Measurements from ENCODE around the gene BBS9. TPM values are rescaled to one million over a fixed set of nuclear protein-coding genes. Genes with fewer than 3 reads are reported as not detected.
"Not testable (repeated sequence)": the region's sequence is repeated elsewhere in the genome, so short reads cannot be mapped to it uniquely, and the experiment has no call there.

The BBS9 gene
- polyA plus RNA-seq, 2 donors: 2.6 to 3.7 TPM

GRCh38 chr7:33250421-33250871 is 121.1 kb downstream of the BBS9 start:
- no peak overlapping the region for H3K4me3 ChIP-seq (ENCODE audit: low read depth in 1 of 2, low read length in 2 of 2)
- H3K27ac ChIP-seq (ENCODE audit: low read depth in 2 of 2, low read length in 1 of 2): no peak overlapping the region
- H3K36me3 ChIP-seq (ENCODE audit: control insufficient read depth in 2 of 2, insufficient read depth in 2 of 2, low read length in 1 of 2): no peaks in the 10 kb centered on the region
- no peaks in the 10 kb centered on the region for H3K9me3 ChIP-seq (ENCODE audit: control insufficient read depth in 2 of 2, insufficient read depth in 1 of 2, low read depth in 1 of 2, low read length in 1 of 2)
- no peaks in the 10 kb centered on the region for H3K4me1 ChIP-seq (ENCODE audit: control insufficient read depth in 2 of 2, insufficient read depth in 2 of 2, low read length in 1 of 2)
- H3K27me3 ChIP-seq (ENCODE audit: control insufficient read depth in 1 of 2, insufficient read depth in 2 of 2, low read length in 2 of 2): no peaks in the 10 kb centered on the region

- Histone ChIP-seq H3K27ac (ENCODE audit: low read depth in 2 of 2, low read length in 1 of 2) (no peak overlapping the region), H3K9me3 (ENCODE audit: control insufficient read depth in 2 of 2, insufficient read depth in 1 of 2, low read depth in 1 of 2, low read length in 1 of 2) (no peaks in the 10 kb centered on the region), H3K4me3 (ENCODE audit: low read depth in 1 of 2, low read length in 2 of 2) (no peak overlapping the region), H3K4me1 (ENCODE audit: control insufficient read depth in 2 of 2, insufficient read depth in 2 of 2, low read length in 1 of 2) (no peaks in the 10 kb centered on the region), H3K27me3 (ENCODE audit: control insufficient read depth in 1 of 2, insufficient read depth in 2 of 2, low read length in 2 of 2) (no peaks in the 10 kb centered on the region), H3K36me3 (ENCODE audit: control insufficient read depth in 2 of 2, insufficient read depth in 2 of 2, low read length in 1 of 2) (no peaks in the 10 kb centered on the region)
Measured at GRCh38 chr7:33251301-33251700, 121.9 kb downstream of the BBS9 start.

GRCh38 chr7:33258491-33258951 is 129.2 kb downstream of the BBS9 start:
- no peaks in the 10 kb centered on the region for H3K36me3 ChIP-seq (ENCODE audit: control insufficient read depth in 2 of 2, insufficient read depth in 2 of 2, low read length in 1 of 2)
- no peak overlapping the region for H3K27ac ChIP-seq (ENCODE audit: low read depth in 2 of 2, low read length in 1 of 2)
- H3K4me1 ChIP-seq (ENCODE audit: control insufficient read depth in 2 of 2, insufficient read depth in 2 of 2, low read length in 1 of 2): no peaks in the 10 kb centered on the region
- no peaks in the 10 kb centered on the region for H3K27me3 ChIP-seq (ENCODE audit: control insufficient read depth in 1 of 2, insufficient read depth in 2 of 2, low read length in 2 of 2)
- no peaks in the 10 kb centered on the region for H3K9me3 ChIP-seq (ENCODE audit: control insufficient read depth in 2 of 2, insufficient read depth in 1 of 2, low read depth in 1 of 2, low read length in 1 of 2)
- H3K4me3 ChIP-seq (ENCODE audit: low read depth in 1 of 2, low read length in 2 of 2): no peak overlapping the region

GRCh38 chr7:33261585-33261984 is 132.2 kb downstream of the BBS9 start:
- Histone ChIP-seq H3K4me1 (ENCODE audit: control insufficient read depth in 2 of 2, insufficient read depth in 2 of 2, low read length in 1 of 2) (no peaks in the 10 kb centered on the region), H3K9me3 (ENCODE audit: control insufficient read depth in 2 of 2, insufficient read depth in 1 of 2, low read depth in 1 of 2, low read length in 1 of 2) (no peaks in the 10 kb centered on the region), H3K27me3 (ENCODE audit: control insufficient read depth in 1 of 2, insufficient read depth in 2 of 2, low read length in 2 of 2) (no peaks in the 10 kb centered on the region), H3K36me3 (ENCODE audit: control insufficient read depth in 2 of 2, insufficient read depth in 2 of 2, low read length in 1 of 2) (no peaks in the 10 kb centered on the region), H3K27ac (ENCODE audit: low read depth in 2 of 2, low read length in 1 of 2) (no peak overlapping the region), H3K4me3 (ENCODE audit: low read depth in 1 of 2, low read length in 2 of 2) (no peak overlapping the region)
- WGBS, 2 donors: 75 to 77% methylated on average over 3 of the region's 3 CpGs

- H3K4me1 ChIP-seq (ENCODE audit: control insufficient read depth in 2 of 2, insufficient read depth in 2 of 2, low read length in 1 of 2): no peaks in the 10 kb centered on the region
- 92 to 95% methylated on average over 3 of the region's 3 CpGs for WGBS, 2 donors
- no peaks in the 10 kb centered on the region for H3K9me3 ChIP-seq (ENCODE audit: control insufficient read depth in 2 of 2, insufficient read depth in 1 of 2, low read depth in 1 of 2, low read length in 1 of 2)
- H3K36me3 ChIP-seq (ENCODE audit: control insufficient read depth in 2 of 2, insufficient read depth in 2 of 2, low read length in 1 of 2): no peaks in the 10 kb centered on the region
- H3K27me3 ChIP-seq (ENCODE audit: control insufficient read depth in 1 of 2, insufficient read depth in 2 of 2, low read length in 2 of 2): no peaks in the 10 kb centered on the region
- H3K4me3 ChIP-seq (ENCODE audit: low read depth in 1 of 2, low read length in 2 of 2): no peak overlapping the region
- no peak overlapping the region for H3K27ac ChIP-seq (ENCODE audit: low read depth in 2 of 2, low read length in 1 of 2)
Measured at GRCh38 chr7:33262476-33262875, 133.1 kb downstream of the BBS9 start.

- WGBS, 2 donors: 96% methylated on average over 4 of the region's 4 CpGs
- not testable (repeated sequence) for H3K4me1 ChIP-seq (ENCODE audit: control insufficient read depth in 2 of 2, insufficient read depth in 2 of 2, low read length in 1 of 2); H3K27me3 ChIP-seq (ENCODE audit: control insufficient read depth in 1 of 2, insufficient read depth in 2 of 2, low read length in 2 of 2); H3K9me3 ChIP-seq (ENCODE audit: control insufficient read depth in 2 of 2, insufficient read depth in 1 of 2, low read depth in 1 of 2, low read length in 1 of 2); H3K36me3 ChIP-seq (ENCODE audit: control insufficient read depth in 2 of 2, insufficient read depth in 2 of 2, low read length in 1 of 2); H3K27ac ChIP-seq (ENCODE audit: low read depth in 2 of 2, low read length in 1 of 2); H3K4me3 ChIP-seq (ENCODE audit: low read depth in 1 of 2, low read length in 2 of 2)
Measured at GRCh38 chr7:33271839-33272371, 142.5 kb downstream of the BBS9 start.

GRCh38 chr7:33273356-33273755 is 144.0 kb downstream of the BBS9 start:
- Histone ChIP-seq H3K4me1 (ENCODE audit: control insufficient read depth in 2 of 2, insufficient read depth in 2 of 2, low read length in 1 of 2) (no peaks in the 10 kb centered on the region), H3K27ac (ENCODE audit: low read depth in 2 of 2, low read length in 1 of 2) (no peak overlapping the region), H3K9me3 (ENCODE audit: control insufficient read depth in 2 of 2, insufficient read depth in 1 of 2, low read depth in 1 of 2, low read length in 1 of 2) (peaks cover 0 to 3% of the 10 kb centered on the region in 2 donors), H3K4me3 (ENCODE audit: low read depth in 1 of 2, low read length in 2 of 2) (no peak overlapping the region), H3K36me3 (ENCODE audit: control insufficient read depth in 2 of 2, insufficient read depth in 2 of 2, low read length in 1 of 2) (peaks cover 0 to 3% of the 10 kb centered on the region in 2 donors), H3K27me3 (ENCODE audit: control insufficient read depth in 1 of 2, insufficient read depth in 2 of 2, low read length in 2 of 2) (no peaks in the 10 kb centered on the region)
- 95 to 99% methylated on average over 2 of the region's 2 CpGs for WGBS, 2 donors

GRCh38 chr7:33276325-33276724 is 147.0 kb downstream of the BBS9 start:
- WGBS, 2 donors: 93 to 95% methylated on average over 3 of the region's 3 CpGs
- Histone ChIP-seq H3K36me3 (ENCODE audit: control insufficient read depth in 2 of 2, insufficient read depth in 2 of 2, low read length in 1 of 2) (peaks cover 0 to 3% of the 10 kb centered on the region in 2 donors), H3K9me3 (ENCODE audit: control insufficient read depth in 2 of 2, insufficient read depth in 1 of 2, low read depth in 1 of 2, low read length in 1 of 2) (peaks cover 0 to 3% of the 10 kb centered on the region in 2 donors), H3K4me1 (ENCODE audit: control insufficient read depth in 2 of 2, insufficient read depth in 2 of 2, low read length in 1 of 2) (no peaks in the 10 kb centered on the region), H3K27me3 (ENCODE audit: control insufficient read depth in 1 of 2, insufficient read depth in 2 of 2, low read length in 2 of 2) (no peaks in the 10 kb centered on the region), H3K27ac (ENCODE audit: low read depth in 2 of 2, low read length in 1 of 2) (no peak overlapping the region), H3K4me3 (ENCODE audit: low read depth in 1 of 2, low read length in 2 of 2) (no peak overlapping the region)

- no peak overlapping the region for H3K4me3 ChIP-seq (ENCODE audit: low read depth in 1 of 2, low read length in 2 of 2)
- peaks cover 0 to 3% of the 10 kb centered on the region in 2 donors for H3K36me3 ChIP-seq (ENCODE audit: control insufficient read depth in 2 of 2, insufficient read depth in 2 of 2, low read length in 1 of 2)
- 92 to 96% methylated on average over 2 of the region's 2 CpGs for WGBS, 2 donors
- no peaks in the 10 kb centered on the region for H3K4me1 ChIP-seq (ENCODE audit: control insufficient read depth in 2 of 2, insufficient read depth in 2 of 2, low read length in 1 of 2)
- H3K27me3 ChIP-seq (ENCODE audit: control insufficient read depth in 1 of 2, insufficient read depth in 2 of 2, low read length in 2 of 2): no peaks in the 10 kb centered on the region
- H3K9me3 ChIP-seq (ENCODE audit: control insufficient read depth in 2 of 2, insufficient read depth in 1 of 2, low read depth in 1 of 2, low read length in 1 of 2): peaks cover 0 to 3% of the 10 kb centered on the region in 2 donors
- no peak overlapping the region for H3K27ac ChIP-seq (ENCODE audit: low read depth in 2 of 2, low read length in 1 of 2)
Measured at GRCh38 chr7:33276729-33277128, 147.4 kb downstream of the BBS9 start.

GRCh38 chr7:33278095-33278494 is 148.7 kb downstream of the BBS9 start:
- no peaks in the 10 kb centered on the region for H3K27me3 ChIP-seq (ENCODE audit: control insufficient read depth in 1 of 2, insufficient read depth in 2 of 2, low read length in 2 of 2)
- WGBS, 2 donors: 96 to 98% methylated on average over 3 of the region's 3 CpGs
- no peak overlapping the region for H3K27ac ChIP-seq (ENCODE audit: low read depth in 2 of 2, low read length in 1 of 2)
- H3K4me1 ChIP-seq (ENCODE audit: control insufficient read depth in 2 of 2, insufficient read depth in 2 of 2, low read length in 1 of 2): no peaks in the 10 kb centered on the region
- peaks cover 0 to 3% of the 10 kb centered on the region in 2 donors for H3K9me3 ChIP-seq (ENCODE audit: control insufficient read depth in 2 of 2, insufficient read depth in 1 of 2, low read depth in 1 of 2, low read length in 1 of 2)
- peaks cover 0 to 3% of the 10 kb centered on the region in 2 donors for H3K36me3 ChIP-seq (ENCODE audit: control insufficient read depth in 2 of 2, insufficient read depth in 2 of 2, low read length in 1 of 2)
- no peak overlapping the region for H3K4me3 ChIP-seq (ENCODE audit: low read depth in 1 of 2, low read length in 2 of 2)
